GM21723 (cell line): Measurements from ENCODE around the gene CFAP92.
"Not testable (repeated sequence)": the region's sequence is repeated elsewhere in the genome, so short reads cannot be mapped to it uniquely, and the experiment has no call there.

Experiments
- ATAC-seq: cut with Tn5 transposase; IDR thresholded peaks from one replicate; pipeline ENCODE4 v1.9.1; 2021; ENCODE audit warnings: mild to moderate bottlenecking, moderate library complexity; ENCODE audit not compliant: unreplicated experiment

The CFAP92 gene

GRCh38 chr3:128873244-128874022 lies 120.4 kb downstream of the CFAP92 start:
- ATAC-seq: no peak

GRCh38 chr3:128872744-128873143 lies 121.1 kb downstream of the CFAP92 start:
- no peak for ATAC-seq

GRCh38 chr3:128872282-128872681 lies 121.6 kb downstream of the CFAP92 start:
- no peak for ATAC-seq

- no peak for ATAC-seq
Observed at GRCh38 chr3:128870347-128870746, 123.5 kb downstream of the CFAP92 start.

GRCh38 chr3:128867200-128868125 lies 126.4 kb downstream of the CFAP92 start:
- no peak for ATAC-seq

- ATAC-seq: not testable (repeated sequence)
Observed at GRCh38 chr3:128864849-128865804, 128.7 kb downstream of the CFAP92 start.

GRCh38 chr3:128864351-128864811 lies 129.5 kb downstream of the CFAP92 start:
- no peak for ATAC-seq

GRCh38 chr3:128863560-128863959 lies 130.3 kb downstream of the CFAP92 start:
- no peak for ATAC-seq

- ATAC-seq: no peak
Observed at GRCh38 chr3:128861491-128861890, 132.4 kb downstream of the CFAP92 start.
